Suprapubic skin (tissue), 4 donors: Measurements from ENCODE around the gene MED8.

ENCODE experiments used
- CTCF ChIP-seq, 2 donors: fragments of 200-600 bp in 1 of 2; fragments of 450-650 bp in 1 of 2; sonication (generic) in 1 of 2; IDR thresholded peaks; one replicate each; pipeline ENCODE4 v1.5.1; 2016 to 2019; ENCODE audit warnings: antibody characterized with exemption in 2 of 2, mild to moderate bottlenecking in 1 of 2, moderate library complexity in 1 of 2
- POLR2A ChIP-seq, 2 donors: fragments of 450-650 bp; IDR thresholded peaks; one replicate each; pipeline ENCODE4 v1.6.1; 2017; ENCODE audit warnings: antibody characterized with exemption in 2 of 2, mild to moderate bottlenecking in 2 of 2, moderate library complexity in 2 of 2
- POLR2AphosphoS5 ChIP-seq, 3 donors: sonication (generic); formaldehyde crosslinking; IDR thresholded peaks; one replicate each; pipeline ENCODE4 v1.6.1; 2017; ENCODE audit warnings: antibody characterized with exemption in 3 of 3

- TF ChIP-seq POLR2A (IDR thresholded peaks at IDR 0.05) (no peak), POLR2AphosphoS5 (IDR thresholded peaks at IDR 0.05) (no peak), CTCF (IDR thresholded peaks at IDR 0.05) (no peak)
These were observed 48.4 kb upstream of the MED8 start for GRCh38 chr1:43438006-43438405.
